ENCODE data around the gene MYL6.
"Not testable (repeated sequence)": the region's sequence is repeated elsewhere in the genome, so short reads cannot be mapped to it uniquely, and the experiment has no call there.

MYL6 gene

GRCh38 chr12:56146492-56147460, 11.4 kb upstream of the MYL6 start:
- H3K27ac Mint-ChIP-seq, result no peak overlapping the region
- H3K36me3 Mint-ChIP-seq, result peaks cover 5% of the 10 kb centered on the region
- H3K4me3 Mint-ChIP-seq, result no peak overlapping the region
- H3K27me3 Mint-ChIP-seq, result no peaks in the 10 kb centered on the region
- H3K4me1 Mint-ChIP-seq, result peaks cover 36% of the 10 kb centered on the region
- H3K9me3 Mint-ChIP-seq, result no peaks in the 10 kb centered on the region

- Mint-ChIP-seq H3K4me1 (peaks cover 29% of the 10 kb centered on the region), H3K27me3 (no peaks in the 10 kb centered on the region), H3K36me3 (no peaks in the 10 kb centered on the region), H3K4me3 (peak overlapping the region; percentile 57), H3K27ac (peak overlapping the region; percentile 99), H3K9me3 (no peaks in the 10 kb centered on the region)
These were observed 7.6 kb upstream of the MYL6 start for GRCh38 chr12:56150563-56150962.

GRCh38 chr12:56151672-56152131, 6.5 kb upstream of the MYL6 start:
- Mint-ChIP-seq H3K9me3 (no peaks in the 10 kb centered on the region), H3K27ac (peak overlapping the region; percentile 99), H3K36me3 (no peaks in the 10 kb centered on the region), H3K27me3 (no peaks in the 10 kb centered on the region), H3K4me3 (peak overlapping the region; percentile 96), H3K4me1 (peaks cover 31% of the 10 kb centered on the region)

GRCh38 chr12:56152132-56152755, 5.9 kb upstream of the MYL6 start, which contains the start of gene MYL6B:
MYL6B (plus strand) TSS chr12:56152587; CDS start chr12:56153919, 1,332 bp downstream.
- Mint-ChIP-seq H3K4me1 (peaks cover 34% of the 10 kb centered on the region), H3K9me3 (no peaks in the 10 kb centered on the region), H3K27ac (peak within 1 kb of the TSS; percentile 99), H3K36me3 (no peaks in the 10 kb centered on the region), H3K4me3 (peak within 1 kb of the TSS; percentile 96), H3K27me3 (no peaks in the 10 kb centered on the region)

GRCh38 chr12:56152756-56153677, 5.1 kb upstream of the MYL6 start:
- peak overlapping the region; percentile 99 for H3K27ac Mint-ChIP-seq
- H3K36me3 Mint-ChIP-seq, result no peaks in the 10 kb centered on the region
- no peaks in the 10 kb centered on the region for H3K9me3 Mint-ChIP-seq
- H3K4me3 Mint-ChIP-seq, result peak overlapping the region; percentile 96
- H3K4me1 Mint-ChIP-seq, result peaks cover 40% of the 10 kb centered on the region
- no peaks in the 10 kb centered on the region for H3K27me3 Mint-ChIP-seq

GRCh38 chr12:56153678-56154065, 4.5 kb upstream of the MYL6 start:
- H3K4me3 Mint-ChIP-seq, result peak overlapping the region; percentile 33
- H3K27ac Mint-ChIP-seq, result peak overlapping the region; percentile 17
- no peaks in the 10 kb centered on the region for H3K9me3 Mint-ChIP-seq
- H3K36me3 Mint-ChIP-seq, result no peaks in the 10 kb centered on the region
- peaks cover 40% of the 10 kb centered on the region for H3K4me1 Mint-ChIP-seq
- H3K27me3 Mint-ChIP-seq, result no peaks in the 10 kb centered on the region

- Mint-ChIP-seq H3K4me1 (peaks cover 44% of the 10 kb centered on the region), H3K36me3 (peaks cover 5% of the 10 kb centered on the region), H3K27ac (no peak overlapping the region), H3K4me3 (no peak overlapping the region), H3K9me3 (no peaks in the 10 kb centered on the region), H3K27me3 (no peaks in the 10 kb centered on the region)
These were observed 3.9 kb upstream of the MYL6 start for GRCh38 chr12:56154246-56154771.

GRCh38 chr12:56154818-56155217, 3.3 kb upstream of the MYL6 start:
- Mint-ChIP-seq H3K4me1 (peaks cover 49% of the 10 kb centered on the region), H3K36me3 (peaks cover 5% of the 10 kb centered on the region), H3K27me3 (no peaks in the 10 kb centered on the region), H3K4me3 (no peak overlapping the region), H3K9me3 (no peaks in the 10 kb centered on the region), H3K27ac (no peak overlapping the region)

- Mint-ChIP-seq H3K36me3 (peaks cover 5% of the 10 kb centered on the region), H3K9me3 (no peaks in the 10 kb centered on the region), H3K27me3 (no peaks in the 10 kb centered on the region), H3K4me1 (peaks cover 50% of the 10 kb centered on the region), H3K4me3 (peak overlapping the region; percentile 15), H3K27ac (peak overlapping the region; percentile 59)
These were observed 2.8 kb upstream of the MYL6 start for GRCh38 chr12:56155256-56155845.

- Mint-ChIP-seq H3K4me3 (peak overlapping the region; percentile 91), H3K4me1 (peaks cover 52% of the 10 kb centered on the region)
- H3K27ac Mint-ChIP-seq, H3K27me3 Mint-ChIP-seq, H3K9me3 Mint-ChIP-seq, H3K36me3 Mint-ChIP-seq: not testable (repeated sequence)
These were observed 1.5 kb upstream of the MYL6 start for GRCh38 chr12:56156464-56157200.

- Mint-ChIP-seq H3K27me3 (no peaks in the 10 kb centered on the region), H3K27ac (peak overlapping the region; percentile 96), H3K4me1 (peaks cover 50% of the 10 kb centered on the region), H3K4me3 (peak overlapping the region; percentile 91), H3K9me3 (no peaks in the 10 kb centered on the region), H3K36me3 (peaks cover 10% of the 10 kb centered on the region)
These were observed 744 bp upstream of the MYL6 start for GRCh38 chr12:56157201-56158028.

- peak overlapping the region; percentile 91 for H3K4me3 Mint-ChIP-seq
- H3K27me3 Mint-ChIP-seq, result no peaks in the 10 kb centered on the region
- no peaks in the 10 kb centered on the region for H3K9me3 Mint-ChIP-seq
- peak overlapping the region; percentile 87 for H3K27ac Mint-ChIP-seq
- H3K4me1 Mint-ChIP-seq, result peaks cover 44% of the 10 kb centered on the region
- H3K36me3 Mint-ChIP-seq, result peaks cover 11% of the 10 kb centered on the region
These were observed 835 bp downstream of the MYL6 start for GRCh38 chr12:56158926-56159461.

GRCh38 chr12:56159482-56160192, 1.5 kb downstream of the MYL6 start:
- Mint-ChIP-seq H3K4me1 (peaks cover 44% of the 10 kb centered on the region), H3K36me3 (peaks cover 11% of the 10 kb centered on the region), H3K27ac (peak overlapping the region; percentile 87), H3K4me3 (peak overlapping the region; percentile 91), H3K27me3 (no peaks in the 10 kb centered on the region), H3K9me3 (no peaks in the 10 kb centered on the region)
